IMR-90 (cell line): ENCODE measurements around the gene OR11L1. TPM values are rescaled to one million over a fixed set of nuclear protein-coding genes. Genes with fewer than 3 reads are reported as not detected.

Experiments
- ATAC-seq: fragments of 200-7000 bp; cut with Tn5 transposase; 2 replicates; pipeline ENCODE4 v1.9.1; 2020; ENCODE audit warnings: low read depth, mild to moderate bottlenecking, moderate library complexity
- BruUV-seq: library from RNA; stranded (reverse); fragments of 400-500 nt; replicated peaks from 2 replicates; lab custom pipeline; 2021; lab: Mats Ljungman, UMichigan
- CTCF ChIA-PET: fragments of 300-600 bp; formaldehyde crosslinking; extraction: SDS; loops from one replicate; lab custom pipeline; 2021; ENCODE audit warnings: antibody characterized with exemption; lab: Yijun Ruan, JAX
- POLR2A ChIA-PET: fragments of 300-600 bp; sonication (Branson Sonifier 250); formaldehyde crosslinking; loops from one replicate; lab custom pipeline; 2022; ENCODE audit warnings: antibody characterized with exemption; ENCODE audit not compliant: unreplicated experiment; lab: Charles Lee
- DNase-seq: peaks from one replicate; pipeline ENCODE4 v3.0.0; 2013
- H2AFZ ChIP-seq: replicated peaks from 2 replicates; pipeline ENCODE3; 2013; ENCODE audit warnings: low read length, mild to moderate bottlenecking; ENCODE audit not compliant: poor library complexity
- H2AK5ac ChIP-seq: 2 replicates; pipeline ENCODE4 v1.6.1; 2013; ENCODE audit warnings: low read depth, low read length, inconsistent platforms
- H2AK9ac ChIP-seq: replicated peaks from 2 replicates; pipeline ENCODE3; 2013; ENCODE audit warnings: mild to moderate bottlenecking, low read depth, low read length, moderate library complexity; ENCODE audit not compliant: poor library complexity
- H2BK120ac ChIP-seq: 2 replicates; pipeline ENCODE4 v1.6.1; 2013; ENCODE audit warnings: low read depth, low read length, inconsistent platforms
- H2BK15ac ChIP-seq: 3 replicates; pipeline ENCODE4 v1.6.1; 2013; ENCODE audit warnings: low read depth, low read length, inconsistent platforms
- H2BK20ac ChIP-seq: 2 replicates; pipeline ENCODE4 v1.6.1; 2013; ENCODE audit warnings: low read depth, mild to moderate bottlenecking, inconsistent platforms, low read length, moderate library complexity
- H2BK5ac ChIP-seq: 2 replicates; pipeline ENCODE4 v1.6.1; 2013; ENCODE audit warnings: mild to moderate bottlenecking, low read depth, low read length, inconsistent platforms; ENCODE audit not compliant: poor library complexity, severe bottlenecking
- H3K14ac ChIP-seq: replicated peaks from 2 replicates; pipeline ENCODE4 v1.6.1; 2013; ENCODE audit warnings: low read depth, low read length, inconsistent platforms
- H3K18ac ChIP-seq: 2 replicates; pipeline ENCODE4 v1.6.1; 2013; ENCODE audit warnings: low read depth, low read length, control low read depth
- H3K23ac ChIP-seq: 2 replicates; pipeline ENCODE4 v1.6.1; 2013; ENCODE audit warnings: low read depth, low read length, inconsistent platforms
- H3K27ac ChIP-seq: 2 replicates; pipeline ENCODE4 v1.5.1; 2013; ENCODE audit warnings: mild to moderate bottlenecking, control low read depth, low read length; ENCODE audit not compliant: insufficient read depth
- H3K27me3 ChIP-seq: 2 replicates; pipeline ENCODE4 v1.6.1; 2013; ENCODE audit warnings: low read length; ENCODE audit not compliant: control insufficient read depth, insufficient read depth
- H3K36me3 ChIP-seq: 2 replicates; pipeline ENCODE4 v1.6.1; 2013; ENCODE audit warnings: low read length, mixed read lengths; ENCODE audit not compliant: control insufficient read depth, insufficient read depth
- H3K4ac ChIP-seq: 2 replicates; pipeline ENCODE4 v1.6.1; 2013; ENCODE audit warnings: low read depth, low read length, inconsistent platforms
- H3K4me1 ChIP-seq: 2 replicates; pipeline ENCODE4 v1.6.1; 2013; ENCODE audit warnings: low read length, mixed read lengths; ENCODE audit not compliant: control insufficient read depth, insufficient read depth
- H3K4me2 ChIP-seq: 2 replicates; pipeline ENCODE4 v1.6.1; 2013; ENCODE audit warnings: low read depth, mild to moderate bottlenecking, control low read depth, low read length, moderate library complexity
- H3K4me3 ChIP-seq: 2 replicates; pipeline ENCODE4 v1.5.1; 2013; ENCODE audit warnings: low read depth, mild to moderate bottlenecking, control low read depth, low read length, moderate library complexity; ENCODE audit not compliant: insufficient read depth
- H3K56ac ChIP-seq: 2 replicates; pipeline ENCODE4 v1.6.1; 2013; ENCODE audit warnings: low read length, inconsistent platforms; ENCODE audit not compliant: insufficient read depth; ENCODE audit errors: extremely low read depth
- H3K79me1 ChIP-seq, 2 experiments: 2 replicates each; pipeline ENCODE4 v1.6.1; 2013; ENCODE audit warnings: low read length in 2 of 2, inconsistent platforms in 1 of 2, low read depth in 1 of 2
- H3K9ac ChIP-seq: 2 replicates; pipeline ENCODE4 v1.6.1; 2013; ENCODE audit warnings: low read depth, low read length, control low read depth
- H3K9me1 ChIP-seq: 2 replicates; pipeline ENCODE4 v1.6.1; 2013; ENCODE audit warnings: low read length, inconsistent platforms; ENCODE audit not compliant: insufficient read depth
- H3K9me3 ChIP-seq: 2 replicates; pipeline ENCODE4 v1.6.1; 2013; ENCODE audit warnings: low read length; ENCODE audit not compliant: control insufficient read depth, insufficient read depth
- H4K20me1 ChIP-seq: 2 replicates; pipeline ENCODE4 v1.6.1; 2013; ENCODE audit warnings: low read length, inconsistent platforms; ENCODE audit not compliant: insufficient read depth
- H4K5ac ChIP-seq: 2 replicates; pipeline ENCODE4 v1.6.1; 2013; ENCODE audit warnings: mild to moderate bottlenecking, low read depth, low read length, control low read depth
- H4K8ac ChIP-seq, 2 experiments: 2 replicates each; pipeline ENCODE4 v1.6.1; 2013; ENCODE audit warnings: low read depth in 2 of 2, low read length in 2 of 2, control low read depth in 1 of 2, inconsistent platforms in 1 of 2
- H4K91ac ChIP-seq: 2 replicates; pipeline ENCODE4 v1.6.1; 2013; ENCODE audit warnings: low read depth, low read length, inconsistent platforms; ENCODE audit not compliant: insufficient read depth
- BHLHE40 ChIP-seq: fragments of 150-350 bp; IDR thresholded peaks from 2 replicates; pipeline ENCODE4 v1.6.1; 2016; ENCODE audit warnings: mild to moderate bottlenecking, low read depth, low read length
- CEBPB ChIP-seq: IDR thresholded peaks from 2 replicates; pipeline ENCODE4 v1.6.1; 2012; ENCODE audit warnings: low read depth, low read length, improper control_type of control experiment
- CHD1 ChIP-seq: IDR thresholded peaks from 2 replicates; pipeline ENCODE4 v1.6.1; 2012; ENCODE audit warnings: low read depth, low read length, improper control_type of control experiment
- FOS ChIP-seq: fragments of 150-350 bp; IDR thresholded peaks from 2 replicates; pipeline ENCODE4 v1.6.1; 2016; ENCODE audit warnings: low read depth, low read length
- MAFK ChIP-seq: IDR thresholded peaks from 2 replicates; pipeline ENCODE4 v1.6.1; 2012; ENCODE audit warnings: low read depth, low read length, improper control_type of control experiment
- MAZ ChIP-seq: IDR thresholded peaks from 2 replicates; pipeline ENCODE4 v1.6.1; 2012; ENCODE audit warnings: low read depth, mild to moderate bottlenecking, low read length, improper control_type of control experiment, moderate library complexity, borderline replicate concordance
- MXI1 ChIP-seq: IDR thresholded peaks from 2 replicates; pipeline ENCODE4 v1.6.1; 2012; ENCODE audit warnings: low read depth, mild to moderate bottlenecking, low read length, moderate library complexity, borderline replicate concordance
- NFE2L2 ChIP-seq: fragments of 150-350 bp; IDR thresholded peaks from 2 replicates; pipeline ENCODE4 v1.6.1; 2016; ENCODE audit warnings: low read depth, mild to moderate bottlenecking, low read length
- POLR2A ChIP-seq: IDR thresholded peaks from 2 replicates; pipeline ENCODE4 v1.6.1; 2012; ENCODE audit warnings: mild to moderate bottlenecking, low read depth, low read length
- RAD21 ChIP-seq: IDR thresholded peaks from 2 replicates; pipeline ENCODE4 v1.6.1; 2012; ENCODE audit warnings: low read length, improper control_type of control experiment
- RCOR1 ChIP-seq: IDR thresholded peaks from 2 replicates; pipeline ENCODE4 v1.6.1; 2012; ENCODE audit warnings: mild to moderate bottlenecking, low read length, improper control_type of control experiment; ENCODE audit not compliant: insufficient replicate concordance
- RFX5 ChIP-seq: IDR thresholded peaks from 2 replicates; pipeline ENCODE4 v1.8.0; 2012; ENCODE audit warnings: low read depth, mild to moderate bottlenecking, low read length, moderate library complexity
- WGBS, 2 experiments: methylation state at CpG; one replicate each; pipeline versions ENCODE4 v1.1.5 to v1.1.7; 2013; ENCODE audit warnings: missing lambda C conversion rate in 2 of 2; ENCODE audit not compliant: insufficient read length in 1 of 2; ENCODE audit errors: extremely low coverage in 2 of 2; 5-methylcytosine and 5-hydroxymethylcytosine counted together
- dilution Hi-C: fragments of 300-500 bp; cut with HindIII; formaldehyde crosslinking; loops from one replicate; pipeline ENCODE4 v1.14.3; 2018; ENCODE audit warnings: low sequenced_read_pairs; ENCODE audit not compliant: unreplicated experiment
- in situ Hi-C: fragments of 300-500 bp; cut with MboI; formaldehyde crosslinking; loops from 3 replicates; pipeline ENCODE4 v1.14.3; 2019; ENCODE audit warnings: low sequenced_read_pairs, inconsistent platforms, mixed read lengths
- intact Hi-C: fragments of 100-400 bp; cut with micrococcal nuclease; formaldehyde crosslinking; loops from 2 replicates; pipeline ENCODE4 v1.10.0; 2022
- polyA plus RNA-seq, 3 experiments: library from polyadenylated mRNA; depleted of rRNA; stranded (reverse); fragments of >200 nt; gene quantifications; 2 replicates each; pipeline ENCODE4 v1.2.3, GENCODE V29; 2012; ENCODE audit warnings: low replicate concordance in 1 of 3
- total RNA-seq: library from RNA; depleted of rRNA; stranded (reverse); fragments of >200 nt; gene quantifications from 2 replicates; pipeline ENCODE4 v1.2.3, GENCODE V29; 2012
- TF ChIP-seq, protein P1 (sequence below): fragments of 150-350 bp; IDR thresholded peaks from 2 replicates; pipeline ENCODE4 v1.6.1; 2016; ENCODE audit warnings: low read depth, mild to moderate bottlenecking, low read length, moderate library complexity, borderline replicate concordance
- TF ChIP-seq, protein P2 (sequence below): fragments of 150-350 bp; IDR thresholded peaks from 2 replicates; pipeline ENCODE4 v1.6.1; 2017; ENCODE audit warnings: mild to moderate bottlenecking, antibody characterized with exemption, low read length, low read depth
- TF ChIP-seq, protein P3 (sequence below): conservative IDR thresholded peaks from 2 replicates; pipeline ENCODE4 v1.5.1; 2012; ENCODE audit warnings: mild to moderate bottlenecking, low read depth, low read length, improper control_type of control experiment

Gene OR11L1
- total and polyA plus RNA-seq, 2 of the 4 experiments (the other 2 are of a cell fraction), result not detected

DNA sequence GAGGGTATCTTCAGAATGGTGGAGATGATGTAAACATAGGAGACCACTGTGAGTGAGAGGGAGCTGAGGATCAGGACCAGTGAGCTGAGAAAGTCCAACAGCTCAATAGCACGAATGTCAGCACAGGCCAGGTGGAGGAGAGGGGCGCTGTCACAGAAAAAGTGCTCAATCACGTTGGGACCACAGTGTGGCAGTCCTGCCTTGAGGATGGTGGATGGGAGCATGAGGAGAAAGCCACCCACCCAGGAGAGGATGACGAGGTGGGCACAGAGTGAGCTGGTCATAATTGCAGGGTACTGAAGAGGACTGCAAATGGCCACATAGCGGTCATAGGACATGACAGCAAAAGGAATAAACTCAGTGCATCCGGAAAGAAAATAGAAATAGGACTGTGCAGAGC lies 8.1 kb downstream of the OR11L1 start:
- no peak overlapping the region for H4K5ac ChIP-seq
- no peak overlapping the region for H4K91ac ChIP-seq
- H2AK9ac ChIP-seq, result no peak overlapping the region
- H2AFZ ChIP-seq, result no peak overlapping the region
- no peaks in the 10 kb centered on the region for H3K27me3 ChIP-seq
- no peak overlapping the region for H2BK20ac ChIP-seq
- H3K14ac ChIP-seq, result no peak overlapping the region
- 50% methylated on average over 5 of the region's 6 CpGs; no CpG with 5 or more reads in 1 of the 2 experiments for whole genome bisulfite sequencing, 2 experiments
- no peaks in the 10 kb centered on the region for H3K9me1 ChIP-seq
- no peak overlapping the region for H3K27ac ChIP-seq
- no peak overlapping the region for H3K18ac ChIP-seq
- TF ChIP-seq, protein P1, sequence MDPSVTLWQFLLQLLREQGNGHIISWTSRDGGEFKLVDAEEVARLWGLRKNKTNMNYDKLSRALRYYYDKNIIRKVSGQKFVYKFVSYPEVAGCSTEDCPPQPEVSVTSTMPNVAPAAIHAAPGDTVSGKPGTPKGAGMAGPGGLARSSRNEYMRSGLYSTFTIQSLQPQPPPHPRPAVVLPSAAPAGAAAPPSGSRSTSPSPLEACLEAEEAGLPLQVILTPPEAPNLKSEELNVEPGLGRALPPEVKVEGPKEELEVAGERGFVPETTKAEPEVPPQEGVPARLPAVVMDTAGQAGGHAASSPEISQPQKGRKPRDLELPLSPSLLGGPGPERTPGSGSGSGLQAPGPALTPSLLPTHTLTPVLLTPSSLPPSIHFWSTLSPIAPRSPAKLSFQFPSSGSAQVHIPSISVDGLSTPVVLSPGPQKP, result no peak
- no peak for TF ChIP-seq RFX5
- TF ChIP-seq MAZ, result no peak
- no peak for TF ChIP-seq CEBPB
- TF ChIP-seq MAFK, result no peak
- TF ChIP-seq, protein P2, sequence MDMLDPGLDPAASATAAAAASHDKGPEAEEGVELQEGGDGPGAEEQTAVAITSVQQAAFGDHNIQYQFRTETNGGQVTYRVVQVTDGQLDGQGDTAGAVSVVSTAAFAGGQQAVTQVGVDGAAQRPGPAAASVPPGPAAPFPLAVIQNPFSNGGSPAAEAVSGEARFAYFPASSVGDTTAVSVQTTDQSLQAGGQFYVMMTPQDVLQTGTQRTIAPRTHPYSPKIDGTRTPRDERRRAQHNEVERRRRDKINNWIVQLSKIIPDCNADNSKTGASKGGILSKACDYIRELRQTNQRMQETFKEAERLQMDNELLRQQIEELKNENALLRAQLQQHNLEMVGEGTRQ, result no peak
- TF ChIP-seq MXI1, result no peak
- TF ChIP-seq FOS, result no peak
- TF ChIP-seq, protein P3, sequence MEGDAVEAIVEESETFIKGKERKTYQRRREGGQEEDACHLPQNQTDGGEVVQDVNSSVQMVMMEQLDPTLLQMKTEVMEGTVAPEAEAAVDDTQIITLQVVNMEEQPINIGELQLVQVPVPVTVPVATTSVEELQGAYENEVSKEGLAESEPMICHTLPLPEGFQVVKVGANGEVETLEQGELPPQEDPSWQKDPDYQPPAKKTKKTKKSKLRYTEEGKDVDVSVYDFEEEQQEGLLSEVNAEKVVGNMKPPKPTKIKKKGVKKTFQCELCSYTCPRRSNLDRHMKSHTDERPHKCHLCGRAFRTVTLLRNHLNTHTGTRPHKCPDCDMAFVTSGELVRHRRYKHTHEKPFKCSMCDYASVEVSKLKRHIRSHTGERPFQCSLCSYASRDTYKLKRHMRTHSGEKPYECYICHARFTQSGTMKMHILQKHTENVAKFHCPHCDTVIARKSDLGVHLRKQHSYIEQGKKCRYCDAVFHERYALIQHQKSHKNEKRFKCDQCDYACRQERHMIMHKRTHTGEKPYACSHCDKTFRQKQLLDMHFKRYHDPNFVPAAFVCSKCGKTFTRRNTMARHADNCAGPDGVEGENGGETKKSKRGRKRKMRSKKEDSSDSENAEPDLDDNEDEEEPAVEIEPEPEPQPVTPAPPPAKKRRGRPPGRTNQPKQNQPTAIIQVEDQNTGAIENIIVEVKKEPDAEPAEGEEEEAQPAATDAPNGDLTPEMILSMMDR, result no peak
- TF ChIP-seq NFE2L2, result no peak
- no peak for TF ChIP-seq RAD21
- no peak for TF ChIP-seq CHD1
- TF ChIP-seq RCOR1, result no peak
- TF ChIP-seq BHLHE40, result no peak
- TF ChIP-seq POLR2A, result no peak
- H3K9ac ChIP-seq, result no peak overlapping the region
- ChIA-PET POLR2A (no interaction called here), CTCF (interaction anchor here (0.6 kb wide), 1 partner anchor 13 kb away, joined by 3 read pairs; no protein-coding TSS in a partner anchor)
- DNase-seq, result no peak
- H3K9me3 ChIP-seq, result peaks cover 29% of the 10 kb centered on the region
- H3K4me3 ChIP-seq, result no peak overlapping the region
- no peaks in the 10 kb centered on the region for H3K79me1 ChIP-seq
- no peak overlapping the region for H2BK5ac ChIP-seq
- intact Hi-C loops (no loop called here), dilution Hi-C loops (no loop called here), in situ Hi-C loops (no loop called here)
- H2AK5ac ChIP-seq, result no peak overlapping the region
- no TSS peak for BruUV-seq
- H3K23ac ChIP-seq, result no peak overlapping the region
- H4K20me1 ChIP-seq, result no peaks in the 10 kb centered on the region
- no peak overlapping the region for H4K8ac ChIP-seq
- H3K4me1 ChIP-seq, result no peaks in the 10 kb centered on the region
- H3K4ac ChIP-seq, result no peak overlapping the region
- ATAC-seq, result no peak
- no peaks in the 10 kb centered on the region for H3K36me3 ChIP-seq
- no peak overlapping the region for H2BK15ac ChIP-seq
- no peak overlapping the region for H2BK120ac ChIP-seq
- H3K56ac ChIP-seq, result no peak overlapping the region
- H3K4me2 ChIP-seq, result no peak overlapping the region
